ENCODE results near the gene CCDC15.

The CCDC15 gene

DNA sequence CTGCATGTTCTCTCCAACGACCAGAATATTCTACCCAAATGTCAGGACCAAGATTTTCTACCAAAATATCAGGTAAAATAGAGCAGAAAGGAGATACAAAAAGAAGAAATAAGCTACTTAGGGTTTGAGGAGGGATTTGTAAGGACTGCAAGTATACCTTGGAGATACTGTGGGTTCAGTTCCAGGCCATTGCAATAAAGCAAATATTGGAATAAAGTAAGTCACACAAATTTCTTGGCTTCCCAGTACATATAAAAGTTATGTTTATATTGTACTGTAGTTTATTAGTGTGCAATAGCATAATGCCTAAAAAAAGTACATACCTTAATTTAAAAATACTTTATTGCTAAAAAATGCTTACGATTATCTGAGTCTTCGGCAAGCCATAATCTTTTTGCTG, 34.1 kb downstream of the CCDC15 start:
- no peak overlapping the region for H3K27ac ChIP-seq (ENCODE audit: low read length)
- TF ChIP-seq, protein P1, sequence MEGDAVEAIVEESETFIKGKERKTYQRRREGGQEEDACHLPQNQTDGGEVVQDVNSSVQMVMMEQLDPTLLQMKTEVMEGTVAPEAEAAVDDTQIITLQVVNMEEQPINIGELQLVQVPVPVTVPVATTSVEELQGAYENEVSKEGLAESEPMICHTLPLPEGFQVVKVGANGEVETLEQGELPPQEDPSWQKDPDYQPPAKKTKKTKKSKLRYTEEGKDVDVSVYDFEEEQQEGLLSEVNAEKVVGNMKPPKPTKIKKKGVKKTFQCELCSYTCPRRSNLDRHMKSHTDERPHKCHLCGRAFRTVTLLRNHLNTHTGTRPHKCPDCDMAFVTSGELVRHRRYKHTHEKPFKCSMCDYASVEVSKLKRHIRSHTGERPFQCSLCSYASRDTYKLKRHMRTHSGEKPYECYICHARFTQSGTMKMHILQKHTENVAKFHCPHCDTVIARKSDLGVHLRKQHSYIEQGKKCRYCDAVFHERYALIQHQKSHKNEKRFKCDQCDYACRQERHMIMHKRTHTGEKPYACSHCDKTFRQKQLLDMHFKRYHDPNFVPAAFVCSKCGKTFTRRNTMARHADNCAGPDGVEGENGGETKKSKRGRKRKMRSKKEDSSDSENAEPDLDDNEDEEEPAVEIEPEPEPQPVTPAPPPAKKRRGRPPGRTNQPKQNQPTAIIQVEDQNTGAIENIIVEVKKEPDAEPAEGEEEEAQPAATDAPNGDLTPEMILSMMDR (IDR thresholded peaks at IDR 0.05; ENCODE audit: low read length): no peak
- TF ChIP-seq EZH2phosphoT487 (IDR thresholded peaks at IDR 0.05; ENCODE audit: low read length) (no peak), EZH2 (optimal IDR thresholded peaks at IDR 0.05; ENCODE audit: low read depth, low read length) (no peak)

DNA sequence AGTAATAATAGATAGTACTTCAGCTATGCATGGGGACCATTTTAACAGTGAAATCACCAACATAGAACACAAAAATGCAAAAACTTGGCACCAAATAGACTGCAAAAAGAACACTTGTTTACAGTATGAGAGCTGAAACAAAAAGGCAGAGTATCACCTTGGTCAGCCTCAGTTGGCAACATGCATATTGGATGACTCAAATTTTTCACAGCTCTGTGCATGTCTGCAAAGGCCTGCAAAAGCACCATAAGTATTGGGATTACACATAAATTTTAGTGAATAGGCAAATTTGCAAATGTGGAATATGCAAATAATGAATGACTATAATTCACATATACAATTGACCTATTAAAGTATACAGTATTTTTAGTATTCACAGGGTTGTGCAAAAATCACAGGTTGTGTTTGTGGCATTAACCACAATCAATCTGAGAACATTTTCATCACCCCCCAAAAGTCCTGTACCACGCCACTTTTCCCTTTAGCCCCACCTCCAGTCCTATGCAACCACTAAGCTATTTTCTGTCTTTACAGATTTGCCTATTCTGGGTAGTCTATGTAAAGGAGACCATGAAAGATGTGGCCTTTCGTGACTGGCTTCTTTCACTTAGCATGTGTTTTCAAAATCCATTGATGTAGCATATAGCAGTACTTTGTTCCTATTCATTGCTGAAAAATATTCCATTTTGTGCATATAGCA, 47.2 kb downstream of the CCDC15 start:
- H3K27me3 ChIP-seq (replicated peaks; ENCODE audit: insufficient read depth, low read length): no peaks in the 10 kb centered on the region
- no peak overlapping the region for H3K9ac ChIP-seq (ENCODE audit: low read length)
- no peaks in the 10 kb centered on the region for H3K79me2 ChIP-seq (ENCODE audit: low read length)
- no peak overlapping the region for H3K4me3 ChIP-seq (ENCODE audit: low read length)
- H2AFZ ChIP-seq (ENCODE audit: low read length): no peak overlapping the region
- H4K20me1 ChIP-seq (ENCODE audit: insufficient read depth, low read length): no peaks in the 10 kb centered on the region
- no peaks in the 10 kb centered on the region for H3K9me2 ChIP-seq (replicated peaks; ENCODE audit: insufficient read depth, low read length)
- H3K4me2 ChIP-seq (ENCODE audit: low read depth, low read length): no peak overlapping the region
- H3K9me3 ChIP-seq (replicated peaks; ENCODE audit: insufficient read depth, low read length): no peaks in the 10 kb centered on the region
- H3K36me3 ChIP-seq (replicated peaks; ENCODE audit: insufficient read depth, low read length): 0 out of 2 replicates have a peak, but pooled peaks cover 3% of the 10 kb centered on the region
- H3F3A ChIP-seq (ENCODE audit: insufficient read depth, low read length): no peaks in the 10 kb centered on the region
- DNase-seq: no peak
- H3K4me1 ChIP-seq (ENCODE audit: low read length): no peaks in the 10 kb centered on the region
- TF ChIP-seq EZH2phosphoT487 (IDR thresholded peaks at IDR 0.05; ENCODE audit: low read length) (no peak), EZH2 (optimal IDR thresholded peaks at IDR 0.05; ENCODE audit: low read depth, low read length) (no peak)
- TF ChIP-seq, protein P1 (IDR thresholded peaks at IDR 0.05; ENCODE audit: low read length): no peak
- H3K27ac ChIP-seq (ENCODE audit: low read length): no peak overlapping the region

More for the DNA sequence above, 34.1 kb downstream of the CCDC15 start:
- no peaks in the 10 kb centered on the region for H3K36me3 ChIP-seq (replicated peaks; ENCODE audit: insufficient read depth, low read length)
- H3K4me1 ChIP-seq (ENCODE audit: low read length): no peaks in the 10 kb centered on the region
- H2AFZ ChIP-seq (ENCODE audit: low read length): no peak overlapping the region
- DNase-seq: no peak
- no peak overlapping the region for H3K9ac ChIP-seq (ENCODE audit: low read length)
- H3K4me3 ChIP-seq (ENCODE audit: low read length): no peak overlapping the region
- H4K20me1 ChIP-seq (ENCODE audit: insufficient read depth, low read length): no peaks in the 10 kb centered on the region
- H3K79me2 ChIP-seq (ENCODE audit: low read length): no peaks in the 10 kb centered on the region
- H3K9me2 ChIP-seq (replicated peaks; ENCODE audit: insufficient read depth, low read length): no peaks in the 10 kb centered on the region
- H3K9me3 ChIP-seq (replicated peaks; ENCODE audit: insufficient read depth, low read length): no peaks in the 10 kb centered on the region
- no peak overlapping the region for H3K4me2 ChIP-seq (ENCODE audit: low read depth, low read length)
- H3K27me3 ChIP-seq (replicated peaks; ENCODE audit: insufficient read depth, low read length): no peaks in the 10 kb centered on the region
- H3F3A ChIP-seq (ENCODE audit: insufficient read depth, low read length): no peaks in the 10 kb centered on the region

DNA sequence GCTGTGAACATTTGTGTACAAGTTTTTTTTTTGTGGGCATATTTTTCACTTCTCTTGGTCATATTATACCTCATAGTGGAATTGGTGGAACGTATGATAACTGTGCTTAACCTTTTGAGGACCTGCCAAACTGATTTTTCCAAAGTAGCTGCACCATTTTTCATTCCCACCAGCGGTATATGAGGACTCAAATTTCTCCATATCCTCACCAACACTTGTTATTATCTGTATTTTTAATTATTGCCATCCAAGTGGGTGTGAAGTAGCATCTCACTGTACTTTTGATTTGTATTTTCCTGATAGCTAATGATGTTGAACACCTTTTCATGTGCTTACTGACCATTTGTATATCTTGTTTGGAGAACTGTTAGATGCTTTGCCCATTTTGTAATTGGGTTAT, 47.8 kb downstream of the CCDC15 start:
- no peak for TF ChIP-seq EZH2 (optimal IDR thresholded peaks at IDR 0.05; ENCODE audit: low read depth, low read length)
- DNase-seq: no peak
- no peaks in the 10 kb centered on the region for H3K9me3 ChIP-seq (replicated peaks; ENCODE audit: insufficient read depth, low read length)

DNA sequence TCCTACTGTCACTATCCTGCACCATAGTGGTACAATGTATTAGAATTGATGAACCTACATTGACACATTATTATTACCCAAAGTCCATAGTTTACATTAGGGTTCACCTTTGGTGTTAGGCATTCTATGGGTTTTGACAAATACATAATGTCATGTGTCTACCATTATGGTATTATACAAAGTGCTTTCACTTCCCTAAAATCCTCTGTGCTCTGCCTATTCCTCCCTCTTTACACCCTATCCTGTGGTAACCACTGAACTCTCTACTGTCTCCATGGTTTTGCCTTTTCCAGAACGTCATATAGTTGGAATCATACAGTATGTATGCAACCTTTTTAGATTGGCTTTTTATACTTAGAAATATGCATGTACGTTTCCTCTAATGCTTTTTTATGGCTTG, 51.5 kb downstream of the CCDC15 start:
- H3K9ac ChIP-seq (ENCODE audit: low read length): no peak overlapping the region
- no peak overlapping the region for H3K4me3 ChIP-seq (ENCODE audit: low read length)
- no peaks in the 10 kb centered on the region for H3K79me2 ChIP-seq (ENCODE audit: low read length)
- no peaks in the 10 kb centered on the region for H3F3A ChIP-seq (ENCODE audit: insufficient read depth, low read length)
- DNase-seq: no peak
- H2AFZ ChIP-seq (ENCODE audit: low read length): no peak overlapping the region
- no peaks in the 10 kb centered on the region for H3K9me3 ChIP-seq (replicated peaks; ENCODE audit: insufficient read depth, low read length)
- no peaks in the 10 kb centered on the region for H4K20me1 ChIP-seq (ENCODE audit: insufficient read depth, low read length)
- no peaks in the 10 kb centered on the region for H3K4me1 ChIP-seq (ENCODE audit: low read length)
- no peak overlapping the region for H3K4me2 ChIP-seq (ENCODE audit: low read depth, low read length)
- no peaks in the 10 kb centered on the region for H3K9me2 ChIP-seq (replicated peaks; ENCODE audit: insufficient read depth, low read length)
- no peak overlapping the region for H3K27ac ChIP-seq (ENCODE audit: low read length)
- H3K27me3 ChIP-seq (replicated peaks; ENCODE audit: insufficient read depth, low read length): no peaks in the 10 kb centered on the region
- 0 out of 2 replicates have a peak, but pooled peaks cover 5% of the 10 kb centered on the region for H3K36me3 ChIP-seq (replicated peaks; ENCODE audit: insufficient read depth, low read length)
- TF ChIP-seq, protein P1 (IDR thresholded peaks at IDR 0.05; ENCODE audit: low read length): no peak
- TF ChIP-seq EZH2 (optimal IDR thresholded peaks at IDR 0.05; ENCODE audit: low read depth, low read length) (no peak), EZH2phosphoT487 (IDR thresholded peaks at IDR 0.05; ENCODE audit: low read length) (no peak)

More for the DNA sequence above, 47.8 kb downstream of the CCDC15 start:
- H3K36me3 ChIP-seq (replicated peaks; ENCODE audit: insufficient read depth, low read length): 0 out of 2 replicates have a peak, but pooled peaks cover 5% of the 10 kb centered on the region
- no peak overlapping the region for H3K27ac ChIP-seq (ENCODE audit: low read length)
- H3K4me3 ChIP-seq (ENCODE audit: low read length): no peak overlapping the region
- H2AFZ ChIP-seq (ENCODE audit: low read length): no peak overlapping the region
- H3K9ac ChIP-seq (ENCODE audit: low read length): no peak overlapping the region
- H3F3A ChIP-seq (ENCODE audit: insufficient read depth, low read length): no peaks in the 10 kb centered on the region
- no peak overlapping the region for H3K4me2 ChIP-seq (ENCODE audit: low read depth, low read length)
- no peaks in the 10 kb centered on the region for H3K27me3 ChIP-seq (replicated peaks; ENCODE audit: insufficient read depth, low read length)
- no peaks in the 10 kb centered on the region for H3K79me2 ChIP-seq (ENCODE audit: low read length)
- H4K20me1 ChIP-seq (ENCODE audit: insufficient read depth, low read length): no peaks in the 10 kb centered on the region
- H3K9me2 ChIP-seq (replicated peaks; ENCODE audit: insufficient read depth, low read length): no peaks in the 10 kb centered on the region
- H3K4me1 ChIP-seq (ENCODE audit: low read length): no peaks in the 10 kb centered on the region
